ENCODE data around the gene ZNF148.

DNA sequence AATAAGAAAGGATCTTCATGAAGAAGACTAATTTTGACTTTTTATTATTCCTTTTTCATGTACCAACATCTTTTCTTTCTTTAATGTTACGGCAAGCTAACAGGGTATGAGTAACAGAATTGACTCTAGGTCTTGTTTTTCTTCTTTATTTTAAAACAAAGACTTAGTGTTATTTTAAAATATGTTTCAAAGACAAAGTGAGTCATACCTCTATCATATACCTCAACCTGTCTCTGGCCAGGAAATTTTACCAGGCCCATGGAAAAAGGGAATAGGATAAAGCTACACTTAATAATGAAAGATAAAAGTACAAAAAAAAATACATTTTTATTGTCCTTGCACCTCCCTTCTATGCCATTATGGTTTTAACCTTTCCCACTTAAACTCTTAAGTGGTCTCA lies 57.4 kb downstream of the ZNF148 start:
- TF ChIP-seq EP300 (IDR thresholded peaks at IDR 0.05) (no peak), POLR2AphosphoS5 (IDR thresholded peaks at IDR 0.05) (no peak), POLR2A (IDR thresholded peaks at IDR 0.05; ENCODE audit: low read depth) (no peak)
- TF ChIP-seq, protein P1, sequence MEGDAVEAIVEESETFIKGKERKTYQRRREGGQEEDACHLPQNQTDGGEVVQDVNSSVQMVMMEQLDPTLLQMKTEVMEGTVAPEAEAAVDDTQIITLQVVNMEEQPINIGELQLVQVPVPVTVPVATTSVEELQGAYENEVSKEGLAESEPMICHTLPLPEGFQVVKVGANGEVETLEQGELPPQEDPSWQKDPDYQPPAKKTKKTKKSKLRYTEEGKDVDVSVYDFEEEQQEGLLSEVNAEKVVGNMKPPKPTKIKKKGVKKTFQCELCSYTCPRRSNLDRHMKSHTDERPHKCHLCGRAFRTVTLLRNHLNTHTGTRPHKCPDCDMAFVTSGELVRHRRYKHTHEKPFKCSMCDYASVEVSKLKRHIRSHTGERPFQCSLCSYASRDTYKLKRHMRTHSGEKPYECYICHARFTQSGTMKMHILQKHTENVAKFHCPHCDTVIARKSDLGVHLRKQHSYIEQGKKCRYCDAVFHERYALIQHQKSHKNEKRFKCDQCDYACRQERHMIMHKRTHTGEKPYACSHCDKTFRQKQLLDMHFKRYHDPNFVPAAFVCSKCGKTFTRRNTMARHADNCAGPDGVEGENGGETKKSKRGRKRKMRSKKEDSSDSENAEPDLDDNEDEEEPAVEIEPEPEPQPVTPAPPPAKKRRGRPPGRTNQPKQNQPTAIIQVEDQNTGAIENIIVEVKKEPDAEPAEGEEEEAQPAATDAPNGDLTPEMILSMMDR (IDR thresholded peaks at IDR 0.05) = no peak

Data from esophagus muscularis mucosa (tissue), 4 donors.